Ectodermal cell (in vitro differentiated cells): Measurements from ENCODE around the gene MMP11.

Experiments
- H3K27ac ChIP-seq: 2 replicates; pipeline ENCODE4 v1.7.0; 2013; ENCODE audit warnings: mild to moderate bottlenecking, low read depth, low read length; ENCODE audit not compliant: insufficient read depth, poor library complexity, severe bottlenecking
- H3K27me3 ChIP-seq: 2 replicates; pipeline ENCODE4 v1.7.0; 2013; ENCODE audit warnings: mild to moderate bottlenecking, low read length; ENCODE audit not compliant: insufficient read depth, control insufficient read depth, poor library complexity, severe bottlenecking
- H3K36me3 ChIP-seq: one replicate; pipeline ENCODE4 v1.7.0; 2013; ENCODE audit warnings: low read length; ENCODE audit not compliant: control insufficient read depth, insufficient read depth
- H3K4me1 ChIP-seq: one replicate; pipeline ENCODE4 v1.7.0; 2013; ENCODE audit warnings: low read length; ENCODE audit not compliant: control insufficient read depth, insufficient read depth
- H3K4me3 ChIP-seq: 2 replicates; pipeline ENCODE4 v1.7.0; 2013; ENCODE audit warnings: low read depth, low read length, control low read depth; ENCODE audit not compliant: insufficient read depth
- H3K9me3 ChIP-seq: 2 replicates; pipeline ENCODE4 v1.7.0; 2013; ENCODE audit warnings: mild to moderate bottlenecking, low read length, moderate library complexity; ENCODE audit not compliant: control insufficient read depth
- WGBS, 2 experiments: methylation state at CpG; one replicate each; pipeline ENCODE4 v1.1.7; 2013; ENCODE audit warnings: missing lambda C conversion rate in 2 of 2; 5-methylcytosine and 5-hydroxymethylcytosine counted together

The MMP11 gene

GRCh38 chr22:23772315-23772648 lies 367 bp upstream of the MMP11 start:
- no peak overlapping the region for H3K27ac ChIP-seq
- 5 to 11% methylated on average over 6 of the region's 6 CpGs for WGBS, 2 experiments
- peak overlapping the region; percentile 44 for H3K4me3 ChIP-seq
- no peaks in the 10 kb centered on the region for H3K9me3 ChIP-seq
- peaks cover 22% of the 10 kb centered on the region for H3K27me3 ChIP-seq
- no peaks in the 10 kb centered on the region for H3K36me3 ChIP-seq
- peaks cover 13% of the 10 kb centered on the region for H3K4me1 ChIP-seq

GRCh38 chr22:23773483-23774113 lies 949 bp downstream of the MMP11 start:
- Histone ChIP-seq H3K36me3 (no peaks in the 10 kb centered on the region), H3K27me3 (peaks cover 22% of the 10 kb centered on the region), H3K27ac (no peak overlapping the region), H3K9me3 (no peaks in the 10 kb centered on the region), H3K4me1 (peaks cover 13% of the 10 kb centered on the region), H3K4me3 (peak overlapping the region; percentile 44)
- WGBS, 2 experiments = 53 to 55% methylated on average over 7 of the region's 7 CpGs

GRCh38 chr22:23774114-23774921 lies 1.7 kb downstream of the MMP11 start:
- H3K27ac ChIP-seq = no peak overlapping the region
- no peaks in the 10 kb centered on the region for H3K9me3 ChIP-seq
- H3K36me3 ChIP-seq = no peaks in the 10 kb centered on the region
- H3K4me1 ChIP-seq = peaks cover 13% of the 10 kb centered on the region
- WGBS, 2 experiments = 81% methylated on average over 12 of the region's 12 CpGs
- peaks cover 20% of the 10 kb centered on the region for H3K27me3 ChIP-seq
- no peak overlapping the region for H3K4me3 ChIP-seq

- H3K4me3 ChIP-seq = no peak overlapping the region
- H3K27ac ChIP-seq = no peak overlapping the region
- no peaks in the 10 kb centered on the region for H3K36me3 ChIP-seq
- H3K9me3 ChIP-seq = no peaks in the 10 kb centered on the region
- 95% methylated on average over 2 of the region's 2 CpGs for WGBS, 2 experiments
- peaks cover 13% of the 10 kb centered on the region for H3K4me1 ChIP-seq
- peaks cover 18% of the 10 kb centered on the region for H3K27me3 ChIP-seq
These were observed 2.3 kb downstream of the MMP11 start for GRCh38 chr22:23774922-23775436.

- WGBS, 2 experiments = 81 to 82% methylated on average over 3 of the region's 3 CpGs
- H3K9me3 ChIP-seq = no peaks in the 10 kb centered on the region
- no peaks in the 10 kb centered on the region for H3K36me3 ChIP-seq
- H3K27ac ChIP-seq = no peak overlapping the region
- H3K4me3 ChIP-seq = no peak overlapping the region
- peaks cover 13% of the 10 kb centered on the region for H3K4me1 ChIP-seq
- H3K27me3 ChIP-seq = peaks cover 18% of the 10 kb centered on the region
These were observed 3.2 kb downstream of the MMP11 start for GRCh38 chr22:23775779-23776375.

GRCh38 chr22:23777776-23778576 lies 5.3 kb downstream of the MMP11 start:
- Histone ChIP-seq H3K4me3 (no peak overlapping the region), H3K36me3 (no peaks in the 10 kb centered on the region), H3K9me3 (no peaks in the 10 kb centered on the region), H3K4me1 (peaks cover 13% of the 10 kb centered on the region), H3K27ac (no peak overlapping the region), H3K27me3 (peaks cover 15% of the 10 kb centered on the region)
- 93% methylated on average over 11 of the region's 11 CpGs for WGBS, 2 experiments

GRCh38 chr22:23778577-23778900 lies 5.9 kb downstream of the MMP11 start:
- 93 to 94% methylated on average over 3 of the region's 3 CpGs for WGBS, 2 experiments
- H3K9me3 ChIP-seq = no peaks in the 10 kb centered on the region
- H3K36me3 ChIP-seq = no peaks in the 10 kb centered on the region
- peaks cover 9% of the 10 kb centered on the region for H3K27me3 ChIP-seq
- H3K27ac ChIP-seq = no peak overlapping the region
- H3K4me1 ChIP-seq = peaks cover 13% of the 10 kb centered on the region
- no peak overlapping the region for H3K4me3 ChIP-seq

- H3K27ac ChIP-seq = no peak overlapping the region
- peaks cover 9% of the 10 kb centered on the region for H3K4me1 ChIP-seq
- no peaks in the 10 kb centered on the region for H3K36me3 ChIP-seq
- peaks cover 4% of the 10 kb centered on the region for H3K27me3 ChIP-seq
- no peak overlapping the region for H3K4me3 ChIP-seq
- 92 to 94% methylated on average over 16 of the region's 16 CpGs for WGBS, 2 experiments
- H3K9me3 ChIP-seq = no peaks in the 10 kb centered on the region
These were observed 6.4 kb downstream of the MMP11 start for GRCh38 chr22:23779083-23779482.

GRCh38 chr22:23779731-23780130 lies 7.1 kb downstream of the MMP11 start:
- no peak overlapping the region for H3K27ac ChIP-seq
- 94 to 96% methylated on average over 5 of the region's 5 CpGs for WGBS, 2 experiments
- H3K4me3 ChIP-seq = no peak overlapping the region
- H3K9me3 ChIP-seq = no peaks in the 10 kb centered on the region
- H3K36me3 ChIP-seq = no peaks in the 10 kb centered on the region
- no peaks in the 10 kb centered on the region for H3K27me3 ChIP-seq
- peaks cover 4% of the 10 kb centered on the region for H3K4me1 ChIP-seq
